Measurements from ENCODE around the gene CYS1.

CYS1 gene

GRCh38 chr2:10071176-10071575, 9.0 kb downstream of the CYS1 start:
- no peak overlapping the region for H3K4ac ChIP-seq (ENCODE audit: low read depth, low read length)
- no peak overlapping the region for H2BK5ac ChIP-seq (ENCODE audit: low read length)
- H4K8ac ChIP-seq (ENCODE audit: low read depth, low read length), result no peak overlapping the region
- H4K5ac ChIP-seq (ENCODE audit: low read length), result no peak overlapping the region
- no peak overlapping the region for H2BK120ac ChIP-seq (ENCODE audit: low read depth, low read length)
- no peaks in the 10 kb centered on the region for H3K27me3 ChIP-seq (ENCODE audit: insufficient read depth, low read length, poor library complexity)
- H3K79me1 ChIP-seq (ENCODE audit: low read length), result no peaks in the 10 kb centered on the region
- no peak overlapping the region for H3K23ac ChIP-seq (ENCODE audit: low read length)
- H2BK15ac ChIP-seq (replicated peaks; ENCODE audit: low read depth), result no peak overlapping the region
- no peak for DNase-seq
- no peak overlapping the region for H3K56ac ChIP-seq (ENCODE audit: low read length)
- H2AK5ac ChIP-seq (ENCODE audit: low read length), result no peak overlapping the region
- H3K36me3 ChIP-seq (ENCODE audit: control insufficient read depth, insufficient read depth, low read length), result no peaks in the 10 kb centered on the region
- H3K4me2 ChIP-seq (ENCODE audit: low read length), result no peak overlapping the region
- no peaks in the 10 kb centered on the region for H3K79me2 ChIP-seq (ENCODE audit: control insufficient read depth, insufficient read depth, low read length)
- H3K27ac ChIP-seq (ENCODE audit: low read depth, low read length), result no peak overlapping the region
- H3K9ac ChIP-seq (ENCODE audit: low read length), result no peak overlapping the region
- H3K4me3 ChIP-seq (ENCODE audit: low read length), result no peak overlapping the region
- no peaks in the 10 kb centered on the region for H3K4me1 ChIP-seq (ENCODE audit: control insufficient read depth, low read depth, low read length)
- H3K18ac ChIP-seq (ENCODE audit: low read length), result no peak overlapping the region
- WGBS (ENCODE audit: extremely low coverage, insufficient coverage, low lambda C conversion rate), result no CpG with 5 or more reads among the region's 16 CpGs

- H2BK5ac ChIP-seq (ENCODE audit: low read length), result no peak overlapping the region
- H3K79me2 ChIP-seq (ENCODE audit: control insufficient read depth, insufficient read depth, low read length), result no peaks in the 10 kb centered on the region
- H3K27ac ChIP-seq (ENCODE audit: low read depth, low read length), result no peak overlapping the region
- H4K8ac ChIP-seq (ENCODE audit: low read depth, low read length), result no peak overlapping the region
- no peaks in the 10 kb centered on the region for H3K79me1 ChIP-seq (ENCODE audit: low read length)
- no CpG with 5 or more reads among the region's 1 CpG for WGBS (ENCODE audit: extremely low coverage, insufficient coverage, low lambda C conversion rate)
- H2BK120ac ChIP-seq (ENCODE audit: low read depth, low read length), result no peak overlapping the region
- H3K4me3 ChIP-seq (ENCODE audit: low read length), result no peak overlapping the region
- no peaks in the 10 kb centered on the region for H3K36me3 ChIP-seq (ENCODE audit: control insufficient read depth, insufficient read depth, low read length)
- H3K18ac ChIP-seq (ENCODE audit: low read length), result no peak overlapping the region
- no peaks in the 10 kb centered on the region for H3K27me3 ChIP-seq (ENCODE audit: insufficient read depth, low read length, poor library complexity)
- H2BK15ac ChIP-seq (replicated peaks; ENCODE audit: low read depth), result no peak overlapping the region
- no peak overlapping the region for H3K9ac ChIP-seq (ENCODE audit: low read length)
- H3K23ac ChIP-seq (ENCODE audit: low read length), result no peak overlapping the region
- H3K4me2 ChIP-seq (ENCODE audit: low read length), result no peak overlapping the region
- H2AK5ac ChIP-seq (ENCODE audit: low read length), result no peak overlapping the region
- DNase-seq, result no peak
- H3K4me1 ChIP-seq (ENCODE audit: control insufficient read depth, low read depth, low read length), result no peaks in the 10 kb centered on the region
- no peak overlapping the region for H3K4ac ChIP-seq (ENCODE audit: low read depth, low read length)
- H4K5ac ChIP-seq (ENCODE audit: low read length), result no peak overlapping the region
- no peak overlapping the region for H3K56ac ChIP-seq (ENCODE audit: low read length)
These were observed 12.3 kb downstream of the CYS1 start for GRCh38 chr2:10067881-10068280.

GRCh38 chr2:10067330-10067729, 12.9 kb downstream of the CYS1 start:
- H3K79me1 ChIP-seq (ENCODE audit: low read length), result no peaks in the 10 kb centered on the region
- no peak overlapping the region for H4K8ac ChIP-seq (ENCODE audit: low read depth, low read length)
- H2BK5ac ChIP-seq (ENCODE audit: low read length), result no peak overlapping the region
- H3K4me2 ChIP-seq (ENCODE audit: low read length), result no peak overlapping the region
- H3K56ac ChIP-seq (ENCODE audit: low read length), result no peak overlapping the region
- H3K4me1 ChIP-seq (ENCODE audit: control insufficient read depth, low read depth, low read length), result no peaks in the 10 kb centered on the region
- WGBS (ENCODE audit: extremely low coverage, insufficient coverage, low lambda C conversion rate), result no CpG with 5 or more reads among the region's 2 CpGs
- no peak overlapping the region for H2AK5ac ChIP-seq (ENCODE audit: low read length)
- H3K4me3 ChIP-seq (ENCODE audit: low read length), result no peak overlapping the region
- no peaks in the 10 kb centered on the region for H3K27me3 ChIP-seq (ENCODE audit: insufficient read depth, low read length, poor library complexity)
- no peaks in the 10 kb centered on the region for H3K36me3 ChIP-seq (ENCODE audit: control insufficient read depth, insufficient read depth, low read length)
- no peak overlapping the region for H3K18ac ChIP-seq (ENCODE audit: low read length)
- no peak overlapping the region for H3K4ac ChIP-seq (ENCODE audit: low read depth, low read length)
- H2BK15ac ChIP-seq (replicated peaks; ENCODE audit: low read depth), result no peak overlapping the region
- H3K23ac ChIP-seq (ENCODE audit: low read length), result no peak overlapping the region
- no peaks in the 10 kb centered on the region for H3K79me2 ChIP-seq (ENCODE audit: control insufficient read depth, insufficient read depth, low read length)
- H3K27ac ChIP-seq (ENCODE audit: low read depth, low read length), result no peak overlapping the region
- H3K9ac ChIP-seq (ENCODE audit: low read length), result no peak overlapping the region
- H2BK120ac ChIP-seq (ENCODE audit: low read depth, low read length), result no peak overlapping the region
- no peak overlapping the region for H4K5ac ChIP-seq (ENCODE audit: low read length)
- DNase-seq, result no peak

GRCh38 chr2:10065773-10066055, 14.5 kb downstream of the CYS1 start:
- Histone ChIP-seq H3K4me1 (ENCODE audit: control insufficient read depth, low read depth, low read length) (no peaks in the 10 kb centered on the region), H3K36me3 (ENCODE audit: control insufficient read depth, insufficient read depth, low read length) (no peaks in the 10 kb centered on the region), H3K79me2 (ENCODE audit: control insufficient read depth, insufficient read depth, low read length) (no peaks in the 10 kb centered on the region), H3K27ac (ENCODE audit: low read depth, low read length) (no peak overlapping the region), H3K18ac (ENCODE audit: low read length) (no peak overlapping the region), H3K4me3 (ENCODE audit: low read length) (no peak overlapping the region), H4K8ac (ENCODE audit: low read depth, low read length) (no peak overlapping the region), H3K4me2 (ENCODE audit: low read length) (no peak overlapping the region), H3K27me3 (ENCODE audit: insufficient read depth, low read length, poor library complexity) (no peaks in the 10 kb centered on the region), H3K79me1 (ENCODE audit: low read length) (no peaks in the 10 kb centered on the region), H2BK15ac (replicated peaks; ENCODE audit: low read depth) (no peak overlapping the region), H2BK5ac (ENCODE audit: low read length) (no peak overlapping the region), H4K5ac (ENCODE audit: low read length) (no peak overlapping the region), H3K9ac (ENCODE audit: low read length) (no peak overlapping the region), H3K56ac (ENCODE audit: low read length) (no peak overlapping the region), H2AK5ac (ENCODE audit: low read length) (no peak overlapping the region), H2BK120ac (ENCODE audit: low read depth, low read length) (no peak overlapping the region), H3K4ac (ENCODE audit: low read depth, low read length) (no peak overlapping the region), H3K23ac (ENCODE audit: low read length) (no peak overlapping the region)
- DNase-seq, result no peak
- no CpG with 5 or more reads among the region's 6 CpGs for WGBS (ENCODE audit: extremely low coverage, insufficient coverage, low lambda C conversion rate)

GRCh38 chr2:10064932-10065772, 15.1 kb downstream of the CYS1 start:
- no peaks in the 10 kb centered on the region for H3K36me3 ChIP-seq (ENCODE audit: control insufficient read depth, insufficient read depth, low read length)
- no peak overlapping the region for H2BK5ac ChIP-seq (ENCODE audit: low read length)
- no peak overlapping the region for H3K56ac ChIP-seq (ENCODE audit: low read length)
- WGBS (ENCODE audit: extremely low coverage, insufficient coverage, low lambda C conversion rate), result no CpG with 5 or more reads among the region's 18 CpGs
- no peak overlapping the region for H4K5ac ChIP-seq (ENCODE audit: low read length)
- no peak overlapping the region for H3K9ac ChIP-seq (ENCODE audit: low read length)
- H3K18ac ChIP-seq (ENCODE audit: low read length), result no peak overlapping the region
- no peaks in the 10 kb centered on the region for H3K79me2 ChIP-seq (ENCODE audit: control insufficient read depth, insufficient read depth, low read length)
- H3K23ac ChIP-seq (ENCODE audit: low read length), result no peak overlapping the region
- no peak overlapping the region for H4K8ac ChIP-seq (ENCODE audit: low read depth, low read length)
- DNase-seq, result no peak
- H3K4me2 ChIP-seq (ENCODE audit: low read length), result no peak overlapping the region
- no peak overlapping the region for H3K4ac ChIP-seq (ENCODE audit: low read depth, low read length)
- H3K27me3 ChIP-seq (ENCODE audit: insufficient read depth, low read length, poor library complexity), result no peaks in the 10 kb centered on the region
- H3K4me1 ChIP-seq (ENCODE audit: control insufficient read depth, low read depth, low read length), result no peaks in the 10 kb centered on the region
- no peak overlapping the region for H2AK5ac ChIP-seq (ENCODE audit: low read length)
- no peak overlapping the region for H2BK120ac ChIP-seq (ENCODE audit: low read depth, low read length)
- no peak overlapping the region for H2BK15ac ChIP-seq (replicated peaks; ENCODE audit: low read depth)
- no peak overlapping the region for H3K4me3 ChIP-seq (ENCODE audit: low read length)
- no peaks in the 10 kb centered on the region for H3K79me1 ChIP-seq (ENCODE audit: low read length)
- no peak overlapping the region for H3K27ac ChIP-seq (ENCODE audit: low read depth, low read length)

- Histone ChIP-seq H3K79me2 (ENCODE audit: control insufficient read depth, insufficient read depth, low read length) (no peaks in the 10 kb centered on the region), H3K4me1 (ENCODE audit: control insufficient read depth, low read depth, low read length) (no peaks in the 10 kb centered on the region), H3K4me3 (ENCODE audit: low read length) (no peak overlapping the region), H3K4me2 (ENCODE audit: low read length) (no peak overlapping the region), H2BK15ac (replicated peaks; ENCODE audit: low read depth) (no peak overlapping the region), H3K36me3 (ENCODE audit: control insufficient read depth, insufficient read depth, low read length) (no peaks in the 10 kb centered on the region), H2BK120ac (ENCODE audit: low read depth, low read length) (no peak overlapping the region), H3K18ac (ENCODE audit: low read length) (no peak overlapping the region), H3K27ac (ENCODE audit: low read depth, low read length) (no peak overlapping the region), H2AK5ac (ENCODE audit: low read length) (no peak overlapping the region), H3K23ac (ENCODE audit: low read length) (no peak overlapping the region), H4K8ac (ENCODE audit: low read depth, low read length) (no peak overlapping the region), H3K27me3 (ENCODE audit: insufficient read depth, low read length, poor library complexity) (no peaks in the 10 kb centered on the region), H4K5ac (ENCODE audit: low read length) (no peak overlapping the region), H2BK5ac (ENCODE audit: low read length) (no peak overlapping the region), H3K9ac (ENCODE audit: low read length) (no peak overlapping the region), H3K4ac (ENCODE audit: low read depth, low read length) (no peak overlapping the region), H3K56ac (ENCODE audit: low read length) (no peak overlapping the region), H3K79me1 (ENCODE audit: low read length) (no peaks in the 10 kb centered on the region)
- WGBS (ENCODE audit: extremely low coverage, insufficient coverage, low lambda C conversion rate), result no CpG with 5 or more reads among the region's 9 CpGs
- no peak for DNase-seq
These were observed 16.6 kb downstream of the CYS1 start for GRCh38 chr2:10063566-10063965.

All from mesendoderm (in vitro differentiated cells).